Measurements from ENCODE around the gene SCYGR1.

DNA sequence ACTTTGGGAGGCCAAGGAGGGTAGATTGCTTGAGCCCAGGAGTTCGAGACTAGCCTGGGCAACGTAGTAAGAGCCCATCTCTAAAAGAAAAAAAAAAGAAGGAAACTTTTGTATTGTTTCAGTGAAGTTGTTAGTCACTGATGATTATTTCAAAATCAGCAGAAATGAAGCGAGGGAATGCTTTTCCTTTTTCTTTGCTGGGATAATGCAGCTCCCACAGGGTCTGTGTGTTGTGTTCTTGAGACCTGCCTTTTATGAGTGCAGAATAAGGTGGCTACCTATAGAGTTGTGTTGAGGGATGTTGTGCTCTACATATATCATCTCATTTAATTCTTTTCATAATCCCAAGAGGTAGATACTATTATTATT lies 20.3 kb downstream of the SCYGR1 start:
- TF ChIP-seq POLR2A (IDR thresholded peaks at IDR 0.05) (no peak), EP300 (IDR thresholded peaks at IDR 0.05) (no peak), POLR2AphosphoS5 (IDR thresholded peaks at IDR 0.05) (no peak)
- TF ChIP-seq, protein P1, sequence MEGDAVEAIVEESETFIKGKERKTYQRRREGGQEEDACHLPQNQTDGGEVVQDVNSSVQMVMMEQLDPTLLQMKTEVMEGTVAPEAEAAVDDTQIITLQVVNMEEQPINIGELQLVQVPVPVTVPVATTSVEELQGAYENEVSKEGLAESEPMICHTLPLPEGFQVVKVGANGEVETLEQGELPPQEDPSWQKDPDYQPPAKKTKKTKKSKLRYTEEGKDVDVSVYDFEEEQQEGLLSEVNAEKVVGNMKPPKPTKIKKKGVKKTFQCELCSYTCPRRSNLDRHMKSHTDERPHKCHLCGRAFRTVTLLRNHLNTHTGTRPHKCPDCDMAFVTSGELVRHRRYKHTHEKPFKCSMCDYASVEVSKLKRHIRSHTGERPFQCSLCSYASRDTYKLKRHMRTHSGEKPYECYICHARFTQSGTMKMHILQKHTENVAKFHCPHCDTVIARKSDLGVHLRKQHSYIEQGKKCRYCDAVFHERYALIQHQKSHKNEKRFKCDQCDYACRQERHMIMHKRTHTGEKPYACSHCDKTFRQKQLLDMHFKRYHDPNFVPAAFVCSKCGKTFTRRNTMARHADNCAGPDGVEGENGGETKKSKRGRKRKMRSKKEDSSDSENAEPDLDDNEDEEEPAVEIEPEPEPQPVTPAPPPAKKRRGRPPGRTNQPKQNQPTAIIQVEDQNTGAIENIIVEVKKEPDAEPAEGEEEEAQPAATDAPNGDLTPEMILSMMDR (IDR thresholded peaks at IDR 0.05), result no peak

Data from suprapubic skin (tissue), 4 donors.